GM12873 (cell line): ENCODE results near the gene MUC15.

Experiments used
- TF ChIP-seq, protein P1 (sequence below): IDR thresholded peaks from 2 replicates; pipeline ENCODE4 v1.5.1; 2012; ENCODE audit warnings: low read depth, mild to moderate bottlenecking, moderate library complexity, low read length, control low read depth; ENCODE audit not compliant: insufficient read depth; ENCODE audit errors: missing control alignments

Gene MUC15

DNA sequence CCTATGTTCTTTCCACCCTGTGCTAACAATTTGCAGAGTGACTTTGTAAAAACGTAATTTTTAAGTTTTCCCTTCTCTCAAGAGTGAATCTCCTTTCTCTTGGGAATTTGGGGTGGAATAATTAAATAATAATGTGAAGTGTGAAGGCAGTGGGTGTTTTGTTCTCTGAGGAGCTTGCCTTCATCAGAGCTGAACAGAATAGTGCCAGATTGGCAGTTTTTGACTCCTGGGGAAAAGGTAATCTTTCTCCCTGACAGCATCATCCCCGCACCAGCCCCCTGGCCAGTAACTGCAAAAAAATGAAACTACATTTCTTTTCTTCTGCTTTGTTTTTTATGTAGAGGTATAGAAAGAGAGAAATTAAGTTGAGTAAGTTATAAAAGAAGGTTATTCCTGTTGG lies 59.9 kb downstream of the MUC15 start:
- TF ChIP-seq, protein P1, sequence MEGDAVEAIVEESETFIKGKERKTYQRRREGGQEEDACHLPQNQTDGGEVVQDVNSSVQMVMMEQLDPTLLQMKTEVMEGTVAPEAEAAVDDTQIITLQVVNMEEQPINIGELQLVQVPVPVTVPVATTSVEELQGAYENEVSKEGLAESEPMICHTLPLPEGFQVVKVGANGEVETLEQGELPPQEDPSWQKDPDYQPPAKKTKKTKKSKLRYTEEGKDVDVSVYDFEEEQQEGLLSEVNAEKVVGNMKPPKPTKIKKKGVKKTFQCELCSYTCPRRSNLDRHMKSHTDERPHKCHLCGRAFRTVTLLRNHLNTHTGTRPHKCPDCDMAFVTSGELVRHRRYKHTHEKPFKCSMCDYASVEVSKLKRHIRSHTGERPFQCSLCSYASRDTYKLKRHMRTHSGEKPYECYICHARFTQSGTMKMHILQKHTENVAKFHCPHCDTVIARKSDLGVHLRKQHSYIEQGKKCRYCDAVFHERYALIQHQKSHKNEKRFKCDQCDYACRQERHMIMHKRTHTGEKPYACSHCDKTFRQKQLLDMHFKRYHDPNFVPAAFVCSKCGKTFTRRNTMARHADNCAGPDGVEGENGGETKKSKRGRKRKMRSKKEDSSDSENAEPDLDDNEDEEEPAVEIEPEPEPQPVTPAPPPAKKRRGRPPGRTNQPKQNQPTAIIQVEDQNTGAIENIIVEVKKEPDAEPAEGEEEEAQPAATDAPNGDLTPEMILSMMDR = no peak

DNA sequence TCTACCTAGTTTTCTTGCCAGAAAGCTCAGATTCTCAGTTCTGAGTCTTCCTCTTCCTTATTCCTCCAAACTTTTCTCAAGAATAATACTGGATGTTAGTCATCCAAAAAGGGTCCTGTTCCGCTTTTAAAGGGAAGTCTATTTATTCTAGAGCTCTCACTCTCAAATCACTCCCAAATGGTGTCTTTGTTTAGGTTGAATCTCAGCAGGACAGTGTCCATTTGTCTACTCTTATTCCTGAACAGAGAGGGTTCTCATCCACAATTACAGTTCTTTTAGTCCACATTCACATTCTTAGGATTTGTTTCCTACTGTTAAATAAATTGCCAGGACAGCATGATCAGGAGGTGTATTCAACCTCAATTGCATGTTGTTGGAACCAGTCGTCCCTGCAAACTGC lies 61.3 kb downstream of the MUC15 start:
- TF ChIP-seq, protein P1 = no peak

DNA sequence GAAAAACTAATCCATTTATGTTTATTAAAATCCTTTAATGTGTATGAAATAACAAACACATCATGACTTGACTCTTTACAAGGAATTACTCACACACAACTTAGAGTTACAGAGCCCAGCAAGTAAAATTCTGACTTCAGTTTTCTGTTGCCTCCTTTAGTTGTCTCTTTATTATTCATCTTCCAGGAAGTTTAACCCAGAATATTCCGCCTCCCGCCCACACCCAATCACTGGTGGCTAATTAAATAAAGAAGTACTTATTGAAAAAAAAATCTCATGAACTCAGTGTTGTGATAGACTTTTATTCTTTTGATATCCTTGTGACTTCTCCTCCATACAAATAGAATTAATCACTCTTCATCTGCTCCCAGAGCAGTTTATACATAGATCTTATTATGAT lies 61.9 kb downstream of the MUC15 start:
- TF ChIP-seq, protein P1 = no peak
